Measurements from ENCODE around the gene RNF7.

- TF ChIP-seq POLR2A (IDR thresholded peaks at IDR 0.05), result no peak
- TF ChIP-seq CTCF (IDR thresholded peaks at IDR 0.05), result no peak
These were observed 30.3 kb upstream of the RNF7 start for GRCh38 chr3:141707741-141708203.
